ENCODE data around the gene RALGAPA1.

GRCh38 chr14:35727764-35728163 is 81.3 kb downstream of the RALGAPA1 start:
- TF ChIP-seq CTCF (IDR thresholded peaks at IDR 0.05; ENCODE audit: poor library complexity), result no peak
- no peak for TF ChIP-seq EZH2 (IDR thresholded peaks at IDR 0.05; ENCODE audit: borderline replicate concordance)
- no peak for TF ChIP-seq EZH2phosphoT487 (IDR thresholded peaks at IDR 0.05; ENCODE audit: low read depth, severe bottlenecking, unreplicated experiment)

Measured in hepatocyte (in vitro differentiated cells).